GM18858 (cell line): Measurements from ENCODE around the gene C1orf53.
"Not testable (repeated sequence)": the region's sequence is repeated elsewhere in the genome, so short reads cannot be mapped to it uniquely, and the experiment has no call there.

Experiments
- ATAC-seq: cut with Tn5 transposase; IDR thresholded peaks from one replicate; pipeline ENCODE4 v1.9.1; 2021; ENCODE audit not compliant: unreplicated experiment

The C1orf53 gene

GRCh38 chr1:197902454-197903195 lies at the start of gene C1orf53:
TSS of gene C1orf53 (plus strand) at chr1:197902630. CDS start at chr1:197902650, 20 bp downstream.
- ATAC-seq = peak; percentile 92

GRCh38 chr1:197855751-197856150 lies 46.7 kb upstream of the C1orf53 start:
- ATAC-seq = not testable (repeated sequence)

- no peak for ATAC-seq
Measured at GRCh38 chr1:197857477-197857876, 45.0 kb upstream of the C1orf53 start.

- no peak for ATAC-seq
Measured at GRCh38 chr1:197859024-197859423, 43.4 kb upstream of the C1orf53 start.

- no peak for ATAC-seq
Measured at GRCh38 chr1:197862221-197862620, 40.2 kb upstream of the C1orf53 start.

- ATAC-seq = no peak
Measured at GRCh38 chr1:197862671-197863070, 39.8 kb upstream of the C1orf53 start.

- no peak for ATAC-seq
Measured at GRCh38 chr1:197865809-197866208, 36.6 kb upstream of the C1orf53 start.

GRCh38 chr1:197868751-197869489 lies 33.5 kb upstream of the C1orf53 start:
- peak; percentile 95 for ATAC-seq

- ATAC-seq = no peak
Measured at GRCh38 chr1:197869490-197870077, 32.8 kb upstream of the C1orf53 start.

- ATAC-seq = no peak
Measured at GRCh38 chr1:197876894-197877293, 25.5 kb upstream of the C1orf53 start.

- not testable (repeated sequence) for ATAC-seq
Measured at GRCh38 chr1:197880385-197880784, 22.0 kb upstream of the C1orf53 start.

GRCh38 chr1:197882241-197882640 lies 20.2 kb upstream of the C1orf53 start:
- not testable (repeated sequence) for ATAC-seq

GRCh38 chr1:197884173-197884572 lies 18.3 kb upstream of the C1orf53 start:
- ATAC-seq = no peak

GRCh38 chr1:197890936-197891335 lies 11.5 kb upstream of the C1orf53 start:
- ATAC-seq = no peak

GRCh38 chr1:197892684-197893083 lies 9.7 kb upstream of the C1orf53 start:
- no peak for ATAC-seq

- ATAC-seq = no peak
Measured at GRCh38 chr1:197896301-197896700, 6.1 kb upstream of the C1orf53 start.

- no peak for ATAC-seq
Measured at GRCh38 chr1:197899037-197899436, 3.4 kb upstream of the C1orf53 start.

GRCh38 chr1:197902131-197902453 lies 338 bp upstream of the C1orf53 start:
- ATAC-seq = no peak

- no peak for ATAC-seq
Measured at GRCh38 chr1:197903196-197903514, 725 bp downstream of the C1orf53 start.

GRCh38 chr1:197904126-197904787 lies 1.8 kb downstream of the C1orf53 start:
- ATAC-seq = no peak

GRCh38 chr1:197905699-197906351 lies 3.4 kb downstream of the C1orf53 start:
- no peak for ATAC-seq
